SW 1271 (cell line): Measurements from ENCODE around the gene ARHGAP42.

Experiments used
- DNase-seq, 2 experiments: peaks; one replicate each; lab custom pipeline; 2025; lab: John Stamatoyannopoulos, UW

ARHGAP42 gene

DNA sequence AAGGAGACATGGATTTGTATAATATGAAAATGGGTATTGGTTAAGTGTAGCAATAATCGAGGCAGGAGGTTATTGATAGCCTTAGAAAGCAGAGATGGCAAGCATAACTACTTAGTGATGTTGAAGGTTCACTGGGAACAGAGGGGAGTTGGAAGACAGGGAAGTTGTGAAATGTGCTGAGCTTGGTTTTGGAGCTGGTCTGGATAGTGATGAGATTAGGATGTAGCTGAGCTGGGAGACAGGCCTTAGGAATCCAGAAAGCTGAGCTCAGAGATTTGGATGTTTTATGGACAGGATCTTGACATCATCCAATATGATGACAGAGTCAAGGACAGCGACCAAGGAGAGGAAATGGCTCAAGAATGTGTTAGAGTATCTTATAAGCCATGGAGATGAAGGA, 113.1 kb downstream of the ARHGAP42 start:
- no peak for DNase-seq

DNA sequence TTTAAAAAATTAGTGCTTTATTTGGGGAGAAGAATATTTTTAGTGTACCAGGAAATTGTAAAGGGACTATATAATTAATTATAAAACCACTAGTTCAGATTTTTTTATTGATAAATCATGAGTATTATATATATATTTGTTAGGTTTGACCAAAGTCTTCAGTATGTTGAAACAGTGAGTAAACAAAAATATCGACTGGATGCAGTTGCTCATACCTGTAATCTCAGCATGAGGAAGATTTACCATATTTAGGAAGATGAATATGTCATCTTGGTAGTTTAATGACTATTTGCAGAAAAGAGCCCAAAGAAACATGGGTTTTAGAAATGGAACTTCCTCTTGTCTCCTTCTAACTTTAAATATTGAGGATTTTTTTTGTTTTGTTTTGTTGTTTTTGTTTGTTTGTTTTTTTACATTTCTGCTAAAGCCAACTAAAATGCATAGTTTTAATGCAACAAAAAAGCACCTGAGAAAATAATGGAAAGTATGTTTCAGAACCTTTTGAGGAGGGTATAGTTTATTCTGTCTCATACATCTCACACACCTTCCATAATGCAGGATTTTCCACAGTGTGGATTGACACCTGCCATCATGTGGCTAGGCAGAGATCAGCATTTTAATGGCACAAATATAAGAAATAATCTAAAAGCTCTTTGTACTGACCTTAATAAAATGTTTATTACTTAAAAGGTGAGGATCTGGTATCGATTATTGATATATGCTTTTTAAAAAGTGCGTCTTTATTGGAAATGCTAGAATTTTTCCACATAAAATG, 114.3 kb downstream of the ARHGAP42 start:
- DNase-seq = no peak

DNA sequence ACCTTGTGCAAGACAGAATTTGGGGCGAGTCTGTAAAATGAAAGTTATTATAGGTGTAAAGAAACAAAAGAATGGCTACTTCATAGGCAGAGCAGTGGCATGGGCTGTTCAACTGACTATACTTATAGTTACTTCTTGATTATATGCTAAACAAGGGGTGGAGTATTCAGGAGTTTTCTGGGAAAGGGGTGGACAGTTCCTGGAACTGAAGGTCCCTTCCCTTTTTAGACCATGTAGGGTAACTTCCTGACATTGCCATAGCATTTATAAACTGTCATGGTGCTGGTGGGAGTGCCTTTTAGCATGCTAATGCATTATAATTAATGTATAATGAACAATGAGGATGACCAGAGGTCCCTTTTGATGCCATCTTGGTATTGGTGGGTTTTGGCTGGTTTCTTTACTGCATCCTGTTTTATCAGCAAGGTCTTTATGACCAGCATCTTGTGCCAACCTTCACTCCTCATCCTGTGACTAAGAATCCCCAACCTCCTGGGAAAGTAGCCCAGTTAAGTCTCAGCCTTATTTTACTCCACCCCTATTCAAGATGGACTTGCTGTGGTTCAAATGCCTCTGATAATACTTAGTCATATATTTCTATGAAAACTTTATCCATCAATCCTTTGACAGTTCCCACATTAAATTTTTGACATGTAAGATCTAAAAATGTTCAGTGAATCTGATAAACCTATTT, 118.6 kb downstream of the ARHGAP42 start:
- no peak for DNase-seq

DNA sequence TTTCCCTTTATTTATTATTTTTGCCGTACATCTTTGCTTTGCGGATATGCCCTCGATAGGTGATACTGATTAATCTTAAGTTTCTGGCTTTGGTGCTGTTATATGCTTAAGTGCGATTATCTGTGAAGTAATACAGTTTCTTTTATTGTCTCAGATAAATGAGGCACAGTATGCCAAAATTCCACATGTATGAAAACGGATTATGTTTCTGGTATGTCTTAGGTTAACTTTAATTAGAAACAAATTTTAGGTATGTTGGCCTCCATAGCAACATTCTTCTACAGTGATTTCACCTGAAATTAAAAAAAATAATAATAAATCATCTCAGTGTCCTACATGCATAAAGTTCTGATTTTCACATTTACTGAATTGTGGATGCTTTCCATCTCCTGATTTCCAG, 119.2 kb downstream of the ARHGAP42 start:
- DNase-seq = no peak

DNA sequence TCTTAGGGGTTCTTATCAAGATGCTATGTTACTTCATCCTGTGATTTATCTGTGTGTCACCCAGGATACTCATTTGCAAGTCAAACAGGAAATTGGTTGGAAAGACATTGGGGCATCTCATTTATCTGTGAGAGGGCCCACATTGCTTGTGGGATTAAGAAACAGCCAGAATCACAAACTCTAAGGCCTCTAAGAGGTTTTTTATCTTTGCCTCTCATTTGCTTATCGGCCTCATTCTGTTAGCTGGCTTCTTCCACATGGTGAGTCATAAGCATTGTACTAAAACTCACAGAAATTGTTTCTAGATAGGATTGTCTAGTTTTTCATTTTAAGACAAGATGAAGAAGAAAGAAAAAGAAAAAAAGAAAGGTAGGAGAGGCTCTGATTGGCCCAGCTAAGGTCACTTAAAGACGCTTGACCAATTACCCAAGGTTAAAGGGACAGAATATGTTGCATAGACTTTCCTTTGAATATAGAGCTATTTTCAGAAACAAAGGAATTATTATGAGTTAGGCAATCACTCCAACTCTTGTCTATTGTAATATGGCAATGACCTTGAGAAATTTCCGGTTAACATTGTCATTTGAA, 121.9 kb downstream of the ARHGAP42 start:
- DNase-seq = peak in 1 of 2 experiments; percentile 53

DNA sequence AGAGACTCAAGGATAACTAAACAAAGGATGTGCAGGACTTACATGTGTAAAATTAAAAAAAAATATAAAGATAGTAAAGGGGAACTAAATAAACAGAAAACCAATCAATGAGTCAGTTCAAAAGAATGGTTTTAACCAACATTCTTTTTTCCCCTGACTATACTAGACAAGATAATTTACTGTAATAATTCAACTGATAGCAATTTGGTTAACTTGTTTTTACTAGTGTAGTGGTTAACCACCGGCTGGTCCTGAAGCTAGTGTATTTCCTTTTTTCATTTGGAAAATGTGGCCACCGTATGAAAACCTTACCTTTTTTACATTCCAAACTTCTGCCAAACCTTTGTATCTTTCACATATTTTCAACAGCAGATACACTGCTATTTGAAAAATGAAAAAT, 123.1 kb downstream of the ARHGAP42 start:
- no peak for DNase-seq

DNA sequence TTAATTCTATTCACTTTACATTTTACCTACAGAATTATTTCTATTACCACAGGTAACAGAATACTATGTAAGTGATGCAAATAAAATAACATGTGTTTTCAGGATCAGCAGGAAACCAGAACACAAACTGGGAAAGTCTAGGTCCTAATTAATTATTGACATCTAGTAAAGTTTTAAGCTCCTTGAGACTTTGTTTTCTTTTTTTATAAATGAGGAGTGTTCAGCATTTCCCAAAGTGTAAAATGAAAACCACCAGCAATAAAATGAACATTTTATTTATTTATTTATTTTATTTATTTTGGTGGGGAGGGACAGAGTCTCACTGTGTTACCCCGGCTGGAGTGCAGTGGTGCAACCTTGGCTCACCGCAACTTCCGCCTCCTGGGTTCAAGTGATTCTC, 123.6 kb downstream of the ARHGAP42 start:
- no peak for DNase-seq

GRCh38 chr11:100812517-100812916, 125.4 kb downstream of the ARHGAP42 start:
- DNase-seq = no peak

DNA sequence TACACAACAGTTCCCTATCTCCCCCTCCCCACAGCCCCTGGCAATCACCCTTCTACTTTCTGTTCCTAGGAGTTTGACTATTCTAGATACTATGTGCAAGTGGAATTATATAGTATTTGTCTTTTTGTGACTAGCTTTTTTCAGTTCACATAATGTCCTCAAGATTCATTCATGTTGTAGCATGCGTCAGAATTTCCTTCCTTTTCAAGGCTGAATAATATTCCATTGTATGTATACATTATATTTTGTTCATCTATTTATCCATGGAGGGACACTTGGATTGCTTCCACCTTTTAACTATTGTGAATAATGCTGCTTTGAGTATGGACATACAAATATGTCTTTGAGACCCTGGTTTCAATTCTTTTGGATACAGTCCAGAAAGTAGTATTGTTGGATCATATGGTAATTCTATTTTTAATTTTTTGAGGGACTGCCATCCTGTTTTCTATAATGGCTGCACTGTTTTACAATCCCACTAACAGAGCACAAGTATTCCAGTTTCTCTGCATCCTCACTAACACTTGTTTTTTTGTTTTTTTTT, 128.8 kb downstream of the ARHGAP42 start:
- DNase-seq = no peak

- DNase-seq = no peak
Observed at GRCh38 chr11:100816823-100817222, 129.7 kb downstream of the ARHGAP42 start.

GRCh38 chr11:100817620-100818019, 130.5 kb downstream of the ARHGAP42 start:
- no peak for DNase-seq

DNA sequence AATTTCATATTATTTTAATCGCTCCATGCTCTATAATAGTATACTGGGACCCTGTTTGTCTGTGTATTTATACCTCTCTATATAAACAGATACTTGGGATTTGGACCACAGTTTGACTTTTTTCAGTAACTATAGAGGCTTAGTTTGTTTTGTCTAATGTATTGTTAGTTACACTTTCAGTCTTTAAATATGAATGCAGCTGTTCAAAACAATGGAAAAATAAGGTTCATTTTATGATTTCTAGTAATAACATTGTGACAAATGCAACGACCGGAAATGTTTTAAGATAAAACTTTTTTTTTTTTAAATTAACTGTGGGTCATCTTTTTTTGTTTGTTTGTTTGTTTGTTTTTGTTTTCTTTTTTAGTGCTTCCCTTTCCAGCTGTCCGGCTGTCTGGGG, 133.5 kb downstream of the ARHGAP42 start:
- DNase-seq = no peak

GRCh38 chr11:100821198-100821597, 134.1 kb downstream of the ARHGAP42 start:
- no peak for DNase-seq

DNA sequence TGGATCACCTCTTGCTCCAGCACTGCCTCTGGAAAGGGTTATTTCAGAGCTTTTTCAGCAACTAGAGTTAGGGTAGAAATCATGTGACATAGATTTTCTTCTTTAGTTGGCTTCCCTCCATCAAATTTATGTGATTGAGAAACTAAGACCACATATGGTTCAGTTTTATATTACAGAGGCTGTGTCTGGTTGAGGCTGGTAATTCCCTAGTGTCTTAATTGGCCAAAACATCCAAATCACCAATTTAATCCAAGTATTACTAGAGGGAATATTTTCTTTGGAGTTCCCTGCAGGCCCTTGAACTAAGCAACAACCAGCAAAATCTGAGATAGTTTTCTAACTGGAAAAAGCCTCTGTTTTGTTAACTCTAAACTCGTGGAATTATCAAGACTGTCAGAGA, 136.3 kb downstream of the ARHGAP42 start:
- DNase-seq = no peak

GRCh38 chr11:100824041-100824809, 137.1 kb downstream of the ARHGAP42 start:
- DNase-seq = no peak

GRCh38 chr11:100825626-100826025, 138.5 kb downstream of the ARHGAP42 start:
- DNase-seq = no peak

DNA sequence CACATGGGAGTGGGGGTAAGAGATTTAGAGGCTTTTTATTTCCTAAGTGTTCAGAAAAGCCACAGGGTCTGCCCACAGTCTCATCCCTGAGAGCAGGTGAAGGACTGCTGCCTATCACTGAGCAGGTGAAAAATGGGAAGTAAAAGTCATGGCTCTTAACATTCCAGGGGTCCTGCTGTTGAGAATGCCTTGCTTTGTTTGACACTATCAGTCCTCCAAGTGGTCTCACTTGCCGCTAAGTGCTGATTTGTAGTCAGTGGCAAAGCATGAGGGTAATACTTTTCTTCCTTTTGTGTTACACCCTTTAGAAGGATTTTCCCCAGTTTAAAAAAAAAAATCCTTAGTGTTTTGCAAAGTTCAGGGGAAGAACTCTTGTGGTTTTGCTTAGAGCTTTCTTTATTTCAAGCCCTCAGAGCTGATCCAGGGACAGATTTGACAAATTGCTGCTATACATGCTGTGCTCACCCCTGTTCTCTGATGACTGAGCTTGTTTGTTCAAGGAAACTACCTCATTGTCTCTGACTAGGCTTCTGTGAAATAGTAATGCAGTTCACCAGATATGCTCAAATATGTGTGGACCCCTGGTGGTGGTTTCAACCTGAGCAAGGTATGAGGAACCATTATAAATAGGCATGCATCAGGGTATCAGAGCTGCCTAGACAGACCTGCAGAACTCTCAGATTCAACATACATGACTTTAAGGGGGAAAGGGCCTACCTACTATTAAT, 141.0 kb downstream of the ARHGAP42 start:
- peak in 1 of 2 experiments; percentile 51 for DNase-seq

- no peak for DNase-seq
Observed at GRCh38 chr11:100830274-100830673, 143.2 kb downstream of the ARHGAP42 start.

DNA sequence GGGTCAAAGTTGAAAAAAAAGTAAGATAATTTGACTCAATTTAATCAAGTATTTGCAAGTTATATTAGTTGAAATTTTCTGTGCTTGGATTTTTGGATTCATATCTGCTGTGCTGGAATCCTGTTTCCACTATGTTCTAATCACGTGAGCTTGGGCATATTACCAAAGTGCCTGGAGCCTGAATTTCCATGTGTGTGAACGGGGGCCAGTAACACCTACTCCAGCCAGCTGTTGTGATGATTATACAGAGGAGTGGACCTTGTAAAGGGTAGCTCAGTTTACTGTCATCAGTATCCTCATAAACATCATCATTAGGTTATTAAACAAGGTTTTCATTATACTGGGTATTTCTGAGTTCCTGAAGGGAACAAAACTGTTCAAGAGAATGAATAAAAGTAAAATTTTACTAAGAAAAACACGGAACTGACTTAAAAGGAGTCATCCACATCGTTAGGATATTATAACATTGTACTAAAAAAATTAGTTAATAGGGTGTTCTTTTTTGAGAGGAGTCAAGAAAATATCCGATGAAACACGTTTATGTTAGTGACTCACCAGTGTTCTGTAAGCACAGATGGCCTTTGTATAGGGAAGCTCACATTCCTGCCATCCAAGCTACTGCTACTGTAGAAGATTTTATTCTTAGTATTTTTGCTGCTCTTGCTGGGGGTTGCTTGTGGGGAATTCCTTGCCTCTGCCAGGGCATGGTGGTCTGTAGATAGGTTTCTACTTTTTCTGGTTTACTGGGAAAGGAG, 144.1 kb downstream of the ARHGAP42 start:
- DNase-seq = no peak

DNA sequence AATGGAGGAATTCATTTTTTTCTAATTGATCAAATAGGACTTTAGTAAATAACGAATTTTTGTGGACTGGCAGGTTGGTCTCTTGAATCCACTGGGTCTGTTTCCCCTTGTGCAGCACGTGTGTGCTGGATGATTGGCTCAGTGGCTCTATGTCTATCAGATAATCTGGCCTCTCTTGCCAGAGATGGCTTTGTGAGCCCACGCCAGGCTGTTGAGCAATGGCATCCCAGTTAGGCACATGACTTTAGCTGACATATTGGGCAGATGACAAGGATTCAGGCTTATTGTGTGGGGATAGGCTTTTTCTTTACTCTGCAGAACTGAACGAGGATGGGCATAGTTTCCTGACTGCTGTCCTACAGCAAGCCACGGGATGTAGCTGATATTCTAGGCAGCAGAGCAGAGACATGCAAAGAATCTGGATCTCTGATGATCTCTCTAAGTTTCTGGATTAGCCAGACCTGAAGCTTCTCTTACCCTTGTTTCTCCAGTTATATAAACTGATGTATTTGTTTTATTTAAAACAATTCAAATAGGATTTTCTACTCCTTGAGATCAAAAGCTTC, 144.9 kb downstream of the ARHGAP42 start:
- no peak for DNase-seq
